Fibroblast of the aortic adventitia (primary cell): Measurements from ENCODE around the gene TMEM117. TPM values are rescaled to one million over a fixed set of nuclear protein-coding genes. Genes with fewer than 3 reads are reported as not detected.

ENCODE experiments used
- DNase-seq: peaks from one replicate; pipeline ENCODE4 v3.0.0-alpha.2; 2010; ENCODE audit warnings: low read depth
- H3K4me3 ChIP-seq: 2 replicates; pipeline ENCODE4 v1.5.1; 2011; ENCODE audit warnings: low read depth, mild to moderate bottlenecking, control low read depth, low read length, moderate library complexity
- CTCF ChIP-seq: IDR thresholded peaks from 2 replicates; pipeline ENCODE4 v1.5.1; 2011; ENCODE audit warnings: mild to moderate bottlenecking, low read length, control low read depth, inconsistent platforms; ENCODE audit not compliant: insufficient read depth
- total RNA-seq: library from RNA; depleted of rRNA; stranded (reverse); fragments of >200 nt; gene quantifications from 2 replicates; pipeline ENCODE4 v1.2.3, GENCODE V29; 2012; ENCODE audit warnings: low replicate concordance

Gene TMEM117
- total RNA-seq, 1 donor: 9.9 TPM

DNA sequence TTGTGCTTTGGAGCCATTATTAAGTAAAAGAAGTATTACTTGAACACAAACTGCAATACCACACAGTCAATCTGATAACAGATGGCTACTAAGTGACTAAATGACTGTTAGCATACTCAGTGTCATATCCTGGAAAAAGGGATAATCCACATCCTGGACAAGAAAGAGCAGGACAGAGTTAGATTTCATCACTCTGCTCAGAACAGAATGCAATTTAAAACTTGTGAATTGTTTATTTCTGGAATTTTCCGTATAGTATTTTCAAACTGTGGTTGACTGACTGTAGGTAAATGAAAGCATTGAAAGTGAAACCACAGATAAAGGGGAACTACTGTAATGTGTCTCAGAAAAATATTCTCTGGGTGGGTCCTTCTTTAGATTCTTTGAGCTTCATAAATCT is 458.8 kb downstream of the TMEM117 start:
- DNase-seq: no peak
- no peak overlapping the region for H3K4me3 ChIP-seq
- TF ChIP-seq CTCF: no peak

- no peak for TF ChIP-seq CTCF
- H3K4me3 ChIP-seq: no peak overlapping the region
- no peak for DNase-seq
These were observed 460.2 kb downstream of the TMEM117 start for GRCh38 chr12:44295958-44296623.

DNA sequence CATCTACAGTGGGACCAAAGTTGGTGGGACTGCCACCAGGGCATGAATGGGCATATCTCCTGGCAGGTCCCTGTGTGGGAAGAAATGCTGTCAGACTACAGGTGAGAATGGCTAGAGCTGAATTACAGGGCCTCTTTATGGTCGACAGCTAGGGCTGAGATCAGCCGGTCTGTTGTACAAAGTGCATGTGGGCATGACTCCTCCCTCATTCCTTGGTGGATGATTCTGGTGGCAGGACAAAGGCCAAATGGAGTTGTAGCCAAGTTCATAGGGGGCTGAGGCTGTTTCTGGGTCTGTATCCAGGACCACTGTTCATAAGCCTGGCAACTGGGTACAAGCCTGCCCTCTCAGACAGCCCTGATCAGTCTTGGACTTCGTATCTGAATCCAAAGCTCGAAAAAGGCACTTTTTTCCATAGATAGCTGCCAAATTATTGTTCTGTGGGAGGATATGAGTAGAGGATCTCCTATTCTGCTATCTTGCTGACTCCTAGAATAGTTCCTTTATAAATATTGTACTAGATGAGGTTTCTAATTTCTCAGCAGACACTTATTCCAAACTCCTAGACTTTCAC is 460.8 kb downstream of the TMEM117 start:
- no peak overlapping the region for H3K4me3 ChIP-seq
- DNase-seq: no peak
- TF ChIP-seq CTCF: no peak

DNA sequence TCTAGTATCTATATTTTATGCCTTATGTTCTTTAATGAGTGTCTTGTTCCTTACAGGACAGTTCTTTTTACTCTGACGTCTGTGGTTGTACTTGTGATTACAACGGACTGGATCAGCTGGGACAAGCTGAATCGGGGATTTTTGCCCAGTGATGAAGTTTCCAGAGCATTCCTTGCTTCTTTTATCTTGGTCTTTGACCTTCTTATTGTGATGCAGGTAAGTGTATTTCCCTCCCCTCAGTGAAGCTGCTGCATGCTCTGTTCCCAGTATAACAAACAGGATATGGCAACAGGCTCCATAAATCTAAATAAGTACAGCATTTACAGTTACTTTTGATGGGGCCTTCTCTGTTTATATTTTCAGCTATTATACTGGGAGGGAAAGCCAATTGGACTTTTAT is 463.6 kb downstream of the TMEM117 start:
- H3K4me3 ChIP-seq: no peak overlapping the region
- DNase-seq: no peak
- no peak for TF ChIP-seq CTCF

GRCh38 chr12:44307506-44308168 is 471.8 kb downstream of the TMEM117 start:
- H3K4me3 ChIP-seq: no peak overlapping the region
- no peak for TF ChIP-seq CTCF
- DNase-seq: no peak

DNA sequence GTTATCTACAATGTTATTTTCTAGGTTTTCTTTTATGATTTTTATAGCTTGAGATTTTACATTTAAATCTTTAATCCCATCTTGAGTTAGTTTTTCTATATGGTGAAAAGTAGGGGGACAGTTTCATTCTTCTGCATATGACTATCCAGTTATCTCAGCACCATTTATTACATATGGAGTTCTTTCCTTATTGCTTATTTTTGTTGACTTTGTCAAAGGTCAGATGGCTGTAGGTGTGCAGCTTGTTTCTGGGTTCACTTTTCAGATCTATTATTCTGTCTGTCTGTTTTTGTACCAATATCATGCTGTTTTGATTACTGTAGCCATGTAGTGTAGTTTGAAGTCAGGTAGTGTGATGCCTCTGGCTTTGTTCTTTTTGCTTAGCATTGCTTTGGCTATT is 477.3 kb downstream of the TMEM117 start:
- TF ChIP-seq CTCF: no peak
- no peak overlapping the region for H3K4me3 ChIP-seq
- DNase-seq: no peak
